LHCN-M2 (cell line): ENCODE results near the gene ARMS2. TPM values are rescaled to one million over a fixed set of nuclear protein-coding genes. Genes with fewer than 3 reads are reported as not detected.
A peak's percentile ranks its signal among the peaks of the same experiment; 100 is the strongest.

ENCODE experiments used
- DNase-seq: peaks from one replicate; pipeline ENCODE4 v3.0.0-alpha.2; 2012; ENCODE audit warnings: low read depth
- total RNA-seq: library from RNA; depleted of rRNA; stranded (reverse); fragments of >200 nt; gene quantifications from 2 replicates; pipeline ENCODE4 v1.2.3, GENCODE V29; 2014

The ARMS2 gene
- total RNA-seq, 1 experiment from 2014 or later: not detected

DNA sequence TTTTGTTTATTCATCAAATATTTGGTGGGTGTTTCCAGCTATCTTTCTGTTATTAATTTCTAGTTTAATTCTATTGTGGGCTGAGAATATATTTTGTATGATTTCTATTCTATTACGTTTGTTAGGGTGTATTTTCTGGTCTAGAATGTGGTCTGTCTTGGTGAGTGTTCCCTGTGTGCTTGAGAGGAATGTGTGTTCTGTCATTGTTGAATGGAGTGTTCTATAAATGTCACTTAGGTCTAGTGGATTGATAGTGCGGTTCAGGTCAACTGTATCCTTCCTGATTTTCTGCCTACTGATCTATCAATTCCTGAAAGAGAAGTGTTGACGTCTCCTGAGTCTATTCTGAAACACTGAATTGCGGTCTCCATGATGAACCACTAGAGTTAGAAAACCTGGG is 15.4 kb downstream of the ARMS2 start:
- DNase-seq: no peak

DNA sequence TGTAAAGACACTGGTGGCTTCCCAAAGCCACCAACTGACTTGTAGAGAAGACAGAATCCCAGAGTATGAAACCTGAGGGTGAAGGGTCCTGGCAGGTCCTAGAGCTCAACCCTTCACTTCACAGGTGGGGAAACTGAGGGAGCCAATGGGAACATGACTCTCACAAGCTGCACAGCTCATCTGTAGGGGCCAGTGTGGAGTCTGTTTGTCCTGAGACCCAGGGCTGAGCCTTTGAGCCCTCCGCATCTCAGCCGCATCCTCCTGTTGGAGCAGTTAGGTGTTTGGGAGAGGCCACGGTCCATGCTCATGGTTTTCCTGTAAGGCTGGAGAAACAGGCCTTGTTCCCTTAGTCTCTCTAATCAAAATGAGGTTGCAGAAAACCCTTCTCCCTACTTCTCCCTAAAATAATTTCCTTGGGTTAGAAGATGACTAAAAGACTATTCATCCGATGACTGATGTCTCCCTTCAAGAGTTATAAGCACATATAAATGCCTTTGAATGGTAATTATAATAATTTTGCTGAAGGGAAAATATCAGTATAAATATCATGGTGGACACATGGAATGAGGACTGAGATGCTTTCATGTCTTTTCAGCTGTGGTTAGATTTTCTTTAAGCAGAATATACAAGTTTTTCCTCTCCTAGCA is 17.2 kb downstream of the ARMS2 start:
- DNase-seq: peak; percentile 71

DNA sequence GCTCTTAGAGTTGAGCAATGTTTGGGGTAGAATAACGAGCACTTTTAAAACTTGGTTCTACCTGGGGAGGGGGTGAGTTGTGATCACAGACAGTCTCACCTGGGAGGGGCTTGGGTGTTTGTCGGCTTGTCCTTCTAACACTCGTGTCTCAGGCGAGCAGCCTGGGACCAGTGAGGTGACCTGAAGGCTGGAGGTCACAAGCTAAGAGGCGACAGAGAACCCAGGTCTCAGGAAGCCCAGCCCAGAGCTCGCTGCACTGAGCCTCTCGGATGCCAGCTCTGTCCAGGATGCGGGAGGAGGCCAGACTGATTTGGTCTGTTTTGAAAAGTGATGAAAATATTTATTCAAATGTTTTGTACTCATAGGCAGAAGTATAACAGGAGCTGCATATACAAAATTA is 18.7 kb downstream of the ARMS2 start:
- no peak for DNase-seq

DNA sequence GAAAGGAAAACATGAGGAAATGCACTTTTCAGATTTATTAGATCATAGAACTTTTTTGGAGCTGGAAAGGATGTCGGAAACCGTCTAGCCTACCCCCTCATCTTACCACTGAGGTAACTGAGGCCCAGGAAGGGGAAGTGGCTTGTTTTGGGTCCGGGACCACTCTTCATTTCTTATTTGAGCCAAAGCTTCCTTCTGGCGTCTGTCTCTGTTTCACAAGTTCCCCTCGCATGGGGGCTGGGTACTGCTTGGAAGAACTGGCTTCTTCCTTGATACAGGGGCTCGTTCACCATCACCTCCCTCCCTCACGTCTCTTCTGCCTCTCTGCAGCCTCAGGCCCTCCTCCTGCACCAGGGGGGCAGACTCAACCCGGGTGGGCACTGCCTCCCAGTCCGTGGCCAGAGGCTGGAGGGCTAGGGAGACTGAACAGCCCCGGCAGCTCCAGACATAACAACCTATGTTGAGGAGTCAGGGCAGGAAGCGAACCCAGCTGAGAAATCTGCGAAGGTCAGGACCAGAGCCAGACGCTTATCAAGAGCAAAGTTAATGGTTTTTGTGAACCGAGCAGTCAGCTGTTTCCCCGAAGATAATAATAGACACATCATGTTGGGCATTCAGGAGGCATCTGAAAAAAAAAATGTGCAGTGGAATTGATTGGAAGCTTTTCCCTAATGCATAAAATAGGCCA is 19.8 kb downstream of the ARMS2 start:
- no peak for DNase-seq

DNA sequence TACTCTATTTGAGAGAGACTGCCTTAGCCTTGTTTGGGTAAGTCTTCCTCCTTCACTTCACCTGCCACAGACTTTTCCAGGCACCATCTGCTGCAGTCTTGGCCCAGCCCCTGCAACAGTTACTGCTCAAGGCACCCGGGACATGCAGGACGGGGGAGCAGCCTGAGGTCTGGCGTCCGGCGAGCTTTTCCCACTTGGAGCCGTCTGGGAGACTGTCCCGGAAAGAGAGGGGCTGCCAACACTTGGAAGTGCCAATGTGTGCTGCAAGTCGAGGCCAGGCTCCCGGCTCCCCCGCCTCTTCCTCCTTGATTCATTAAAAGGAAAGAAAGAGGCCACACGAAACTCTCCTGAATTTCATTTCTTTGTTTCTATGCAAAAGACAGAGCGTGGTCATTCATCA is 20.6 kb downstream of the ARMS2 start:
- DNase-seq: no peak

DNA sequence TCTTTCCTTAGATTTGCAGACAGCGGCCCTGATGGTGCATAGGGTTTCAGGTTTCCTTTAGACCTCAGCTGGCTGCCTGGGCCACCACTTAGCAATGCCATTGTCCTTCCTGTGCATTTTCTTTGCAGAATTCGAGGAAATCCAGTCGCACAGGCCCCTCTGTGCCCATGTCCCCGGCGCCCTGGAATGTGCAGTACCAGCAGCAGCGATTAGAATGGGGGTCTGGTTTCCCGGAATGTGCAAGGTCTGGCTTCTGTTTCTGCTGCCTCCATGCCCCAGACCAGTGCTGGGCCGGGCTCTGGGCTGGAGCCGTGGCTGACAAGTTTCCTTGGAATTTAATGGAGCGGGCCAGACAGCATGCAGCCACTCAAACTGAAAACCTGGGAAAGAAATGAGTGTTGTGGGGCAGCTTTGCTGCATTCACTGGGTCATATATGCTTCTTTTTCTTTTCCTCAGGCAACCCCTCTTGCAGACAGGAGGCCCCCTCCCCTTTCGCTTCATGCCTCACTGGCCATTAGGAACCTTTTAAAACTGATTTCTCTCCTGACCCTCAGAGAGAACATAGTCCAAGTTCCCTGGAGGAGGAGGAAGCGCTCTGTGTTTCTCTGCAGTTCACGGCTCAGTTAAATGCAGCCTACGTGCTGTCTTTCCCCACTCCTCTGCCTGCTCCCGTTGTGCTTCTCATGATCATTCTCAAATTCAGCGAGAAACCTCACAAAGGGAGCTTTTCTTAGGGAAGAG is 21.3 kb downstream of the ARMS2 start:
- no peak for DNase-seq

DNA sequence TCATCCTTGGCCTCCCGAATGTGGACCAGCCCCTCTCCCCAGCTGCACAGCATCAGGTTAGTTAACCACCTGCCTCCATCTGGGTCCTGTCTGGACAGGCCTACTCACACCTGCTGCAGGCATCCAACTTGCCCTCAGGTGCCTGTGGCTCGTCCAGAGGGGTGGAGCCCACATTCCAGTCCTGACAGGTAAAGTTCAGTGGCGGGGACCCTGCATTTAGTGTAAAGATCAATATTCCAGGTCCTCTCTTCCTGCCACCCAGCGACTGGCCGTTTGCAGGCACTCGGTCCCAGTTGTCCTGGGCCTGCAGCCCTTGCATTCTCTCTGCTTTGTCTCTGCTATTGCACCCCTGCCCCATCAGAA is 21.9 kb downstream of the ARMS2 start:
- DNase-seq: no peak

DNA sequence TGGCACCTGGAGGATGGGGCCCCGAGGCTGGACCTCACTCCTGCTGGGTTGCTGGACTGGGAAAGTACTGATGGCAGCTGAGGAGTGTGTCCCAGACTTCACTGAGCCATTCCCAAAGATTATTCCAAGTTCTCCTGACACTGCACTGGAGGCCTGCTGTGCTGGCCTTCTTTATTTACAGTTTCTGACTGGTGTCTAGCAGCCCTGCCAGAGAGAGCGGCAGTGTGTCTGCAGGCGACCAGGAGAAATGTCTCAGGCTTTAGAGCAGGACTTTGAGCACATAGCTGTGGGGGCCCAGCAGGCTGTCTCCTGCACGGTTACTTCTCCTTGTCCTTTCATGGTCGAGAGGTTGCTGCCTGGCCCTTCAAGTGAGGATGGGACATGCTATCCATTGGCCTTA is 23.0 kb downstream of the ARMS2 start:
- no peak for DNase-seq

DNA sequence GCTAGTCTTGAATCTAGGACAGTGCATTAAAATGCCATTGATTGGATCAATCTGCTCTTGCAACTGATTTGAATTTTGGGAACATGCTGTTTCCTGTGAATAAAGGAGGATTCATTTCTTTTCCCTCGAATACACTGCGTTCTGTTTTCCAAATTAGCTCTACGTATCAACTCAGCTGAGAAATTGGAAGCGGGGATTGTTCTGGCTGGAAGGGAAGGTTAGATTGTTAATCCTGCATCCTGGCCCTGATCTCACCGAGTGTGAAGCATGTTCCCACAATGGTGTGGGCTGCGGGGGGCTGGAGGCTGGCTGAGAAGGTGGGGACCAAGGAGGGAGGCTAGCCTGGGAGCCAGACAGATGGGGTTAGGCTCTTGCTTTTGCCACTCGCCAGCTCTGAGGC is 24.5 kb downstream of the ARMS2 start:
- no peak for DNase-seq

DNA sequence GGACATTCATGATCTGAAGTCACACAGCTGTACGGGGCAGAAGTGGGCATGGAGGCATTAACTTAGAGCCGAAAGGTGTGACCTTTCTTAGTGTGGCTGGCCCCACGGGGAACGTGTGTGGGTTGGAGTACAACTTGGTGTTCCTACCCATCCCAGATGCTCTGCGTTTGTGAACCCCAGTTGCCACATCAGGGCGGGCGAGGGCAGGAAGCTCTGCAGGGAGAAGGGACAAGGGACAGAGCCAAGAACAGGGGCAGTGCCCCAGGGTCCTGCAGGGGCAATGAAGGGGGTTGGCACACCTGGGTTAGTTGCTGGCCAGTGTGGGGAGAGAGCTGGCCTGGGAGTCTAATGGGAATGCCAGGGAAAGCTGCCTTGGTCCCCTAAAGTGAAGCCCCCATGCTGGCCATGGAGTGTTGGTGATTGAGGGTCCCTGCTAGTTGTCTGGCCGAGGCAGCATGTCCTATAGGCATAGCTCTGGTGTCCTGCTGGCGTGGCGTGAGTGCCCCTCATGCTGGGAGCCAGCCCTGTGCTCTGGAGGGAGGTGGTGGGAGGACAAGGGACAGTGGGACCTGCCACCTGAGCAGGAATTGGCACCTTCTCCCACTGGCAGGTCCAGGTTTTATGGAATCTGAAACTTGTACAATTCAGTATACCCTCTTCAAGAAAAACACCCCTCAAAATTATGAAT is 25.8 kb downstream of the ARMS2 start:
- DNase-seq: no peak

DNA sequence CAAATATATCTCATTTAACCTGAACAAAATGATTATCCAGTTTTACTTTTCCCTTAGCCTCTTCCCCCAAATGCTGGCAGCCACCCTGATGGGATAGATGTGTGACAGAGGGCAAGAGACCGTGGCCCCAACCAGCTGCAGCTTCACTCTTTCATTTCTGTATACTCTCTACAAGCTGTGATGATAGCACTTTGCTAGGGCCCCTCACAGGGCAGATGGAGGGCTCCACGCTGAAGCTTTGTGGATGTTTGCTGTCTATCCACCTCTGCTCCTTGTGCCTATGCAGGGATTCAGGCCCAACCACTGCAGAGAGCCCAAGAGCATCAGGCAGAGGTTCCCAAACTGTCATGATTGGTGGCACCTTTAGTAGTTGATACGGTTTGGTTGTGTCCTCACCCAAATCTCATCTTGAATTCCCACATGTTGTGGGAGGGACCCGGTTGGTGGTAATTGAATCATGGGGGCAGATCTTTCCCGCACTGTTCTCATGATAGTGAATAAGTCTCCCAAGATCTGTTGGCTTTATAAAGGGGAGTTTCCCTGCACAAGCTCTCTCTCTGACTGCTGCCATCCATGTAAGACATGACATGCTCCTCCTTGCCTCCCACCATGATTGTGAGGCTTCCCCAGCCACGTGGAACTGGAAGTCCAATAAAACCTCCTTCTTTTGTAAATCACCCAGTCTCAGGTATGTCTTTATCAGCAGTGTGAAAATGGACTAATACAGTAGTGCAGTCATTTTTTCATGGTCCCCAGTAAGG is 27.0 kb downstream of the ARMS2 start:
- DNase-seq: no peak

DNA sequence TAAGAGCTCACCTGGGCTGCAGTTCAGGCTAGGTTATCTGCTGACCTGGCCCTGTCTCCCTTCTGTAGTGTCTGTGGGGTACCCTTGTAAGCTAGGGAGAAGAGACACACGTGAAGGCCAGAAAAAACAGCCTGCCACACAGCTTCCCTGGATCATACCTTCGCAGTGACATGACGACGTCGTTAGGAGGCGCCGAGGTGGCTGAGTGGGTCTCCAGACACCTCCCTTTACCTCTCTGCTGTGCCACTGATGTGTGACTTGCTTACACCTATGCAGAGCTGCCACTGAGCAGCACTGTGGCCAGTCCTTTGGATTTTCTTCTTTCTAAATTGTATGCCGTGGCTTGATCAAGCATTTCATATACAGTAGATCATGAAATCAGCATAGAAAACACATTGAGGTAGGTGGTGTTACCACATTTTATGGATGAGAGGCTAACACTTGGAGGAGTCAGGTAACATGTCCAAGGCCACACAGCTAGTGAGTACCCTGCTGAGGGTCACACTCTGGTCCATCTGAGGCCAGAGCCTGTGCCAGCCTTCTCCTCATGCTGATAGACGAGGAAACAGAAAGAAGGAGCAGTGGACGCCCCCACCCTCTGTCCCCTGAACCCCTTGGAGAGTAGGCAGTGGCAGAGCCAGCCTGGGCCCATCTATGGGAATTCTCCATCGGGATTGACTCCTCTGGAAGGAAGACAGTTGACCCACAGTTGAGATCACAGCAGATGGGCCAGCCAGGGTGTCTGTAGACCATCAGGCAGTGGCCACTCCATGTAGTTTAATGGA is 30.0 kb downstream of the ARMS2 start:
- DNase-seq: no peak

DNA sequence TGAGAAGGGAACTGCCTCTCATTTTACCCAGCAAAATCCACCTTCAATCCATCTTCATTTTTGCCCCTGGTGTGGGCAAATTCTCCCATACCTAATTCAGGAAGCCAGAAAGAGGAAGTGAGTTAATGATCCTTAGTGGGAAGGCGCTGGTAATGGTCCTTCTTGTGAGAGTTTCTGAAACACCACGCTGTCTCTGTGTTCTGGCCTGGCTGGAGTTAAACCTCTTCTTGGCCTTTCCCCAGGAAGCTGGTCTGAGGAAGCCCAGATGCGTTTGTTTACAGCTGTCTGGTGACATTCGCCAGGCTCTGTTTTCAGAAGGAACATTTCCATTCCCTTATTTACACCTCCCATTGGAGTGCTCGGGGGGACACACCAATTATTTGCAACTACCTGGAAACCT is 31.2 kb downstream of the ARMS2 start:
- DNase-seq: no peak

DNA sequence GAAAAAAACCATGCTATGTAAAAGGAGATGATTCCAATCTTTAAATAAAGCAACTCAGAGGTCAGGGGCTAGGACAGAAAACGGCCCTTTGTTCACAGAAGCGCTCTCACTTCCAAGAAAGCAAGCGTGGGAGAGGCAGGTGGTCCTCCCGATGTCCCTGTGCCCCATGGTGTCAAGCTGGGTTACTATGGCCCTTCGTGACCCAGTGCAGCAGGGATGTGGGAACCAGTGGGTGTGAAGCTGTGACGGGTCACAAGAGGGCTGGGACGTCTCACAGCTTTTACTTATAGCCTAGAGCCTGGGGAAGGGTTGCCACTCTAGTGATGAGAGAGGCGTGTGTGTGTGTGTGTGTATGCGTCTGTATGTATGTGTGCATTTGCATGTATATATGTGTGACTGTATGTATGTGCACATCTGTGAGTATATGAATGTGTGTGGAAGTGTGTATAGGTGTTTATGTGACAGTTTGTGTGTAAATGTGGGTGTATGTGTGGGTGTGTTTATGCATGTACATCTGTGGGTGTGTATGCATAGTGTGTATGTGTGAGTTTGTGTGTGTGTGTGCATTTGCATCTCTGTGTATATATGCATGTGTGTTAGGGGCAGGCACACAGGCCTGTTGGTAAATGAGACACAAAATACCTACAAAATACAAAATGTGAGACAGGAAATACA is 32.1 kb downstream of the ARMS2 start:
- no peak for DNase-seq

DNA sequence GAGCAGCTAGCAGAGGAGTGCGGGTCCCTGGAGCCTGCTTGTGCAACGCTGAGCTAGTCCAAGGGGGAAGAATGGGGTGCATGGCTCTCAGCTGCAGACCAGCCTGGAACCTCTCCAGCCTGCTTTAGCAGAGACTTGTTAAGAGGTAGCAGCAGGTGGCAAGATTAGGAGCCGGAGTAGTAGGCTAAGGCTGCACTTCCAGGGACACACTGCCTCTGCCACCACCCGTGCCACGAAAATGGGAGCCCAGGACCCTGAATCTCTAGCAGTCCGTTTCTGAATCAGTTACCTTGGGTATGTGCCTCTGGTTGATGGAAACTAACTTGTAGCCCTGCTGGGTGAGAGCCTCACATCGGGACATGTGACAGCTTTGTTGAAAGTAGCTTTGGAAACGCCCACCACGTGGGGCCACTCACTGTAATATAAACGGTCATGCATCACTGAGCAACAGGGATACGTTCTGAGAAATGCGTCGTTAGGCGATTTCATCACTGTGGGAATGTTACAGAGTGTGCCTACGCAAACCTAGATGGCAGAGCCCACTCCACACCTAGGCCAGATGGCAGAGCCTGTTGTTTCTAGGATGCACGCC is 32.8 kb downstream of the ARMS2 start:
- DNase-seq: no peak

DNA sequence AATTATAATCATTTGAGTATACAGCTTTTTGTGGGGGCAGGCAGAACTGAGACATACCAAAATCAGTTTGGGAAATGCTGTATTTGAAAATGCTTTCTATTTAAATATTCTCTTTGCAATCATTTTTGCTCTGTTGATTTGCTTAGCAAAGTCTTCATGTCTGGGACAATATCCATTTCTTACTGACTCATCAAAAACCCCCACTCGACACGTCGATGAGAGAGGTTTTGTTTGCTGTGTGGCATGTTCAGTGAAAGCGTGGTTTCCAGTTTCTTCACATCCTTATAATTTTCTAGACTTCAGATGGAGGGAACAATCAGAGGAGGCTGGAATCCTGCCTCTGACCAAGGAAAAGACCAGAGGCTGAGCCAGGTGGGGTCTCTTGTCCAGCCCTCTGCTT is 35.8 kb downstream of the ARMS2 start:
- DNase-seq: peak; percentile 42

DNA sequence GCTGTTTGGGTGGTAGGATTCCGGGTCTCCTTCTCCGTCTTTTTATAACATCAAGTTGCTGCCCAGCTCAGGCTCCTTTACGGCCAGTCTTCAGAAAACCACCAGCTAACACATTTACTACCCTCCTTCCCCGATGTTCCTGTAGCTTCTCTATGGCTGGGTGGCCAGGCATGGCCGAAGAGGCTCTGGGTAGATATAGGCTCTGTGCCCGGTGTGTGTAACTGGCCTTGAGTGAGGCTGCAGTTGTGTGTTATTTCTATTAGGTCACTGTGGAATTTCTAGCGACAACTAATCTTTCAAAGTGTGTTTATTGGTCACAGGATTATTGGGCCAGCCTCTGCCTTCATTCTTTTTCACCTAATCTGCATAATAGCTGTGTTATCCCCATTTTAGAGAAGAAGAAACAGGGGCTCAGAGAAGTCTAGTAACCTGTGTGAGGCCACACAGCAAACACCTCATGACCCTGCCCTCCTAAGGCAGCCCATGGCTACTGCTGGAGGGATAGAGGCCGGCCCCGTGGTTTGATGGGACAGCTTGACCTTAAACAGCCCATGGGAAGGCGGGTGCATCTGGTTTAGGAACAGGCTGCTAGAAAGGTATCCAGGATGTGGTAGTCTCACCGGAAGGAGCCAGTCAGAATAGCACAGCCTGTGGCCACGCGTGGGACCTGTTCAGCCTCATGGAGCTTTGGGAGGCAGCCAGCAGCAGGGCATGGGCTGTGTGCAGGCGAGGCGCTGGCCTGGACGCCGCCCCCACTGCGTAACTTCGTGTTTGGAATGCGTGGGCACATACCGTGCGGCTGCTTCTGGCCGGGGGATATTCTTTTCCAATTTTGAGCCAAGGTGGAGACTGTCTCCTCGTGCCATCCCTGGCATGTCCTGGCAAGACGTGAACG is 36.6 kb downstream of the ARMS2 start:
- peak; percentile 46 for DNase-seq

DNA sequence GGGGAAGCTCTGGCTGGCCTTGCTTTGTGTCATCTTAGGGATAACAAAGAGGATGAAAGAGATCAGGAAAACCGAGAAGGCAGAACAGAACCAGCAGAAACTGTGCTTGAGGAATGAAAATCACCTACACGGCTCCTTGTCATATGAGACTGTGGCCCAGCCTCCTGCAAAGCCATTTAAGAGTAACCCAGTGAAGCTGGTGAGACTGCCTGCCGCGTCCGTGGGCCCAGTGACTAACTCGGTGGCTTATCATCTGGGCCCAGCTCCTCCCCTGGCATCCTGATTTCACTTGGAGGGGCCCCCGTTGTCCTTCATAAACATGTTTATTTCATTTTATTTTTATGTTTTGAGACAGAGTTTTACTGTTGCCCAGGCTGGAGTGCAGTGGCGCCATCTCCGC is 37.6 kb downstream of the ARMS2 start:
- no peak for DNase-seq

DNA sequence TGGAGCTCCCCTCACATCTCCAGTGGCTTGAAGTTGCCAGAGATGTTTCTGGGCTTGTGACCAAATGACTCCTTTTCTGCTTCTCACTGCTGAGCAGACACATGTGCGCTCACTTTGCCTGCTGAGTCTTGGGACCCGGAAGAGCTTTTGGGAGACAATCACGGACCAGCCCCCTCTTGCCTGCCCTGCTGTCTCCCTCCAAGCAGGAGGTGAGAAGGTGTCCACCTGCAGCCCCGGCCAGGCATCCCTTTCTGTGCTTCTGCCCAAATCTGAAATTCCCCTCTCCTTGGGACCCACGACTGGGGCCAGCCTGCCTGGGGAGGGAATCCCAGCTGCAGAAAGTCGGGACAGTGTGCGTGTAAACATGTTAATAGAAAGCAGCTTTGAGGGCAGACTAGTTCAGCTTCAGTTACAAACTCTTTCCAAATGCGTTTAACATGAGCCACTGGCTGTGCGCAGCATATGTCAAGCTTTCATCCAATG is 38.6 kb downstream of the ARMS2 start:
- DNase-seq: no peak
